PC-9 (cell line): ENCODE results near the gene NRSN2. TPM values are rescaled to one million over a fixed set of nuclear protein-coding genes. Genes with fewer than 3 reads are reported as not detected.

Source experiments
- BruUV-seq: library from RNA; stranded (reverse); fragments of 400-500 nt; replicated peaks from 2 replicates; lab custom pipeline; 2021; lab: Mats Ljungman, UMichigan
- CTCF ChIA-PET: fragments of 300-600 bp; sonication (Branson Sonifier 250); formaldehyde crosslinking; loops from one replicate; lab custom pipeline; 2022; ENCODE audit warnings: antibody characterized with exemption; lab: Charles Lee
- POLR2A ChIA-PET: fragments of 300-600 bp; sonication (Branson Sonifier 250); formaldehyde crosslinking; loops from one replicate; lab custom pipeline; 2022; ENCODE audit warnings: antibody characterized with exemption; ENCODE audit not compliant: unreplicated experiment; lab: Charles Lee
- DNase-seq, 2 experiments: peaks; one replicate each; pipeline versions ENCODE4 v3.0.0 to v3.0.0-alpha.2; 2015 to 2022; ENCODE audit warnings: mixed read lengths in 1 of 2
- H2AFZ ChIP-seq: fragments of 200-600 bp; sonication (generic); 2 replicates; pipeline ENCODE4 v1.8.1; 2017; ENCODE audit warnings: antibody characterized with exemption
- H3F3A ChIP-seq: fragments of 200-600 bp; sonication (generic); 2 replicates; pipeline ENCODE4 v1.8.1; 2017; ENCODE audit warnings: antibody characterized with exemption, mild to moderate bottlenecking, low read depth; ENCODE audit not compliant: insufficient read depth
- H3K27ac ChIP-seq: fragments of 200-600 bp; sonication (generic); 2 replicates; pipeline ENCODE4 v1.6.1; 2016; ENCODE audit warnings: mixed run types
- H3K27me3 ChIP-seq: fragments of 200-600 bp; sonication (generic); 2 replicates; pipeline ENCODE4 v1.6.1; 2016; ENCODE audit warnings: low read depth, mixed run types; ENCODE audit not compliant: insufficient read depth
- H3K36me3 ChIP-seq: fragments of 200-600 bp; sonication (generic); 2 replicates; pipeline ENCODE4 v1.6.1; 2016; ENCODE audit warnings: low read depth, mixed run types
- H3K4me1 ChIP-seq: fragments of 200-600 bp; sonication (generic); replicated peaks from 2 replicates; pipeline ENCODE4 v1.6.1; 2016; ENCODE audit warnings: mixed run types; ENCODE audit not compliant: insufficient read depth
- H3K4me2 ChIP-seq: fragments of 200-600 bp; sonication (generic); 2 replicates; pipeline ENCODE4 v1.6.1; 2017; ENCODE audit warnings: mixed run types
- H3K4me3 ChIP-seq: fragments of 200-600 bp; sonication (generic); 2 replicates; pipeline ENCODE4 v1.6.1; 2016; ENCODE audit warnings: mixed run types
- H3K79me2 ChIP-seq: fragments of 200-600 bp; sonication (generic); 2 replicates; pipeline ENCODE4 v1.6.1; 2017; ENCODE audit warnings: low read depth, mixed run types
- H3K9me2 ChIP-seq: fragments of 200-600 bp; sonication (generic); 2 replicates; pipeline ENCODE4 v1.8.1; 2017; ENCODE audit warnings: mild to moderate bottlenecking; ENCODE audit not compliant: insufficient read depth
- H3K9me3 ChIP-seq: fragments of 200-600 bp; sonication (generic); 2 replicates; pipeline ENCODE4 v1.8.1; 2016; ENCODE audit warnings: low read depth; ENCODE audit not compliant: insufficient read depth
- H4K20me1 ChIP-seq: fragments of 200-600 bp; sonication (generic); 2 replicates; pipeline ENCODE4 v1.8.1; 2017; ENCODE audit not compliant: insufficient read depth
- CTCF ChIP-seq: fragments of 200-600 bp; sonication (generic); conservative IDR thresholded peaks from 2 replicates; pipeline ENCODE4 v1.6.1; 2017; ENCODE audit warnings: mixed run types, antibody characterized with exemption, mild to moderate bottlenecking, moderate library complexity
- EZH2 ChIP-seq: fragments of 200-600 bp; sonication (generic); IDR thresholded peaks from 2 replicates; pipeline ENCODE4 v1.8.0; 2017; ENCODE audit warnings: antibody characterized with exemption, low read depth
- intact Hi-C: fragments of 100-400 bp; cut with micrococcal nuclease; formaldehyde crosslinking; loops from one replicate; pipeline ENCODE4 v1.10.0; 2022; ENCODE audit not compliant: unreplicated experiment
- total RNA-seq: library from RNA; stranded (reverse); gene quantifications from 2 replicates; pipeline ENCODE4 v1.2.3, GENCODE V29; 2021

Gene NRSN2
- total RNA-seq, 1 experiment from 2014 or later: 15.0 TPM

DNA sequence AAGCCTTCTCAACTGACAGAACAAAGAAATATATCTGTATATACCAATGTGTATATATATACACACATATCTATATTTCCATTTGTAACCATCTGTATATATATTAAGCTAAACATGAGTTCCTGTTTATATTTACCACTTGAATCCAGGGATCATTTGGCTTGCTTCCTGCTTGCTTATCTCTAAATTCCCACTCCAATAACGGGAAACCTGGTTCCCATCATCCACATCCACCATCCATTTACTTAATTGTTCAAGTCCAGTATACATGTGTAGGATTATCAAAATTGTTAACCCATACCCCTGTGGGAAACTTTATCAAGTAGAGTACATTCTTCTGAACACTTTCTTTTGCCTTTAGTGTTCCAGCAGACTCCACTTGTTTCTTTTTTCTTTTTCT, 34.0 kb upstream of the NRSN2 start:
- Histone ChIP-seq H3F3A (no peaks in the 10 kb centered on the region), H3K9me2 (no peaks in the 10 kb centered on the region), H3K9me3 (no peaks in the 10 kb centered on the region), H3K4me2 (no peak overlapping the region), H3K4me1 (peaks cover 14% of the 10 kb centered on the region), H3K36me3 (no peaks in the 10 kb centered on the region), H3K79me2 (no peaks in the 10 kb centered on the region), H4K20me1 (no peaks in the 10 kb centered on the region), H3K4me3 (no peak overlapping the region), H3K27ac (no peak overlapping the region), H2AFZ (no peak overlapping the region), H3K27me3 (no peaks in the 10 kb centered on the region)
- no TSS peak for BruUV-seq
- intact Hi-C loops: no loop called here
- POLR2A ChIA-PET: no interaction called here
- DNase-seq: no peak
- CTCF ChIA-PET: interaction anchor here (0.5 kb wide), 1 partner anchor 20 kb away, joined by 3 read pairs; no protein-coding TSS in a partner anchor
- TF ChIP-seq EZH2: no peak
- TF ChIP-seq CTCF: no peak

DNA sequence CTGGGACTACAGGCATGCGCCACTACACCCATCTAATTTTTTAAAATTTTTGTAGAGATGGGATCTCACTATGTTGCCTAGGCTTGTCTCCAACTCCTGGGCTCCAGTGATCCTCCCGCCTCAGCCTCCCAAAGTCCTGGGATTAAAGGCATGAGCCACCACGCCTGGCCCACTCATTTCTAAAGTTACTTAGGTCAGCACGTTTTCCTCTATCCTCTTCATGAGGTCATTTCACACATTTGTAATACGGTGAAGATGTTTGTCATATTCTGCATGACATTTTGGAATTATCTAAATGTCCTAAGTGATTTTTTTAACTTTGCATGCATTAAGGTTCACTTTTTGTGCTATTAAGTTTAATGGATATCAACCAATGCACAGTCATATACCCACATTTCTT, 33.5 kb upstream of the NRSN2 start:
- Histone ChIP-seq H3K27me3 (no peaks in the 10 kb centered on the region), H3K36me3 (no peaks in the 10 kb centered on the region), H3K4me2 (0 out of 2 replicates have a peak overlapping the region, but pooled peaks have one; percentile 1), H3K79me2 (no peaks in the 10 kb centered on the region), H3K4me3 (no peak overlapping the region), H3F3A (no peaks in the 10 kb centered on the region), H3K9me3 (no peaks in the 10 kb centered on the region), H2AFZ (no peak overlapping the region), H4K20me1 (no peaks in the 10 kb centered on the region), H3K27ac (no peak overlapping the region), H3K4me1 (peaks cover 14% of the 10 kb centered on the region), H3K9me2 (no peaks in the 10 kb centered on the region)
- intact Hi-C loops: no loop called here
- BruUV-seq: no TSS peak
- ChIA-PET POLR2A (no interaction called here), CTCF (no interaction called here)
- TF ChIP-seq CTCF (no peak), EZH2 (no peak)
- DNase-seq: no peak

GRCh38 chr20:313948-314347, 33.0 kb upstream of the NRSN2 start:
- Histone ChIP-seq H3K36me3 (no peaks in the 10 kb centered on the region), H2AFZ (no peak overlapping the region), H3F3A (no peaks in the 10 kb centered on the region), H3K27me3 (no peaks in the 10 kb centered on the region), H3K9me2 (no peaks in the 10 kb centered on the region), H3K79me2 (no peaks in the 10 kb centered on the region), H3K4me3 (no peak overlapping the region), H4K20me1 (no peaks in the 10 kb centered on the region), H3K4me2 (0 out of 2 replicates have a peak overlapping the region, but pooled peaks have one; percentile 1), H3K27ac (no peak overlapping the region), H3K9me3 (no peaks in the 10 kb centered on the region), H3K4me1 (peaks cover 14% of the 10 kb centered on the region)
- CTCF ChIA-PET: no interaction called here
- intact Hi-C loops: no loop called here
- DNase-seq: peak in 1 of 2 experiments; percentile 89
- no TSS peak for BruUV-seq
- no peak for TF ChIP-seq EZH2
- TF ChIP-seq CTCF: no peak
- POLR2A ChIA-PET: interaction anchor here (0.6 kb wide), 1 partner anchor 24 kb away, joined by 7 read pairs; no protein-coding TSS in a partner anchor
